ENCODE results near the gene ORC5.
"Not testable (repeated sequence)": the region's sequence is repeated elsewhere in the genome, so short reads cannot be mapped to it uniquely, and the experiment has no call there.

The ORC5 gene

DNA sequence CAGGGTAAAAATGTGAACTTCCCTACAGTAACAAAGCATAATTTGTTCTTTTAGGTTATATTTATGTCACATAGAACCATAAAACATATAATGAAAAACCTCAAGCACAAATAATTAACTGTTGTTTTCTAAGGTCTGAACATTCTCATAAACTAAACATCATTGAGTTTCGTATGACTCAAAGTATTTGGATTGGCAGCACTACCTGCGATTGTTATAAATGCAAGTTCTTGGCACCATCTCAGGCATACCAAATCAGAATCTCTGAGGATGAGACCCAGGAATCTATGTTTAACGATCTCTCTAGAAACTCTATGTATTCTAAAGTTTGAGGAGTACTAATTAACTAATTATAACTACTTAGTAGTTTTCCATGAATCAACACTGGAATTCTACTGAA, 22.5 kb downstream of the ORC5 start:
- Histone ChIP-seq H3K27ac (ENCODE audit: low read depth, low read length) (no peak overlapping the region), H3K36me3 (ENCODE audit: low read length) (peaks cover 89% of the 10 kb centered on the region), H2AFZ (ENCODE audit: low read depth, low read length, severe bottlenecking) (no peak overlapping the region), H3K9me3 (ENCODE audit: insufficient read depth, low read length) (peaks cover 13% of the 10 kb centered on the region; the same call in 1 of the 2 replicates), H3K79me2 (ENCODE audit: insufficient read depth, low read length) (peaks cover 9% of the 10 kb centered on the region; the same call in 1 of the 2 replicates), H3K4me2 (ENCODE audit: low read depth, low read length, poor library complexity, severe bottlenecking) (no peak overlapping the region), H3K9ac (ENCODE audit: low read length) (no peak overlapping the region), H3K9me2 (replicated peaks; ENCODE audit: insufficient read depth, low read length) (no peaks in the 10 kb centered on the region), H3K4me3 (ENCODE audit: insufficient read depth, low read length, poor library complexity, severe bottlenecking) (no peak overlapping the region), H4K20me1 (ENCODE audit: low read depth, low read length) (no peaks in the 10 kb centered on the region), H3F3A (ENCODE audit: insufficient read depth) (no peaks in the 10 kb centered on the region), H3K27me3 (ENCODE audit: low read length) (no peaks in the 10 kb centered on the region)
- no peak for TF ChIP-seq EZH2phosphoT487 (conservative IDR thresholded peaks at IDR 0.05; ENCODE audit: low read length)
- TF ChIP-seq, protein P1, sequence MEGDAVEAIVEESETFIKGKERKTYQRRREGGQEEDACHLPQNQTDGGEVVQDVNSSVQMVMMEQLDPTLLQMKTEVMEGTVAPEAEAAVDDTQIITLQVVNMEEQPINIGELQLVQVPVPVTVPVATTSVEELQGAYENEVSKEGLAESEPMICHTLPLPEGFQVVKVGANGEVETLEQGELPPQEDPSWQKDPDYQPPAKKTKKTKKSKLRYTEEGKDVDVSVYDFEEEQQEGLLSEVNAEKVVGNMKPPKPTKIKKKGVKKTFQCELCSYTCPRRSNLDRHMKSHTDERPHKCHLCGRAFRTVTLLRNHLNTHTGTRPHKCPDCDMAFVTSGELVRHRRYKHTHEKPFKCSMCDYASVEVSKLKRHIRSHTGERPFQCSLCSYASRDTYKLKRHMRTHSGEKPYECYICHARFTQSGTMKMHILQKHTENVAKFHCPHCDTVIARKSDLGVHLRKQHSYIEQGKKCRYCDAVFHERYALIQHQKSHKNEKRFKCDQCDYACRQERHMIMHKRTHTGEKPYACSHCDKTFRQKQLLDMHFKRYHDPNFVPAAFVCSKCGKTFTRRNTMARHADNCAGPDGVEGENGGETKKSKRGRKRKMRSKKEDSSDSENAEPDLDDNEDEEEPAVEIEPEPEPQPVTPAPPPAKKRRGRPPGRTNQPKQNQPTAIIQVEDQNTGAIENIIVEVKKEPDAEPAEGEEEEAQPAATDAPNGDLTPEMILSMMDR (IDR thresholded peaks at IDR 0.05; ENCODE audit: insufficient read depth, low read length, poor library complexity, severe bottlenecking) = no peak

DNA sequence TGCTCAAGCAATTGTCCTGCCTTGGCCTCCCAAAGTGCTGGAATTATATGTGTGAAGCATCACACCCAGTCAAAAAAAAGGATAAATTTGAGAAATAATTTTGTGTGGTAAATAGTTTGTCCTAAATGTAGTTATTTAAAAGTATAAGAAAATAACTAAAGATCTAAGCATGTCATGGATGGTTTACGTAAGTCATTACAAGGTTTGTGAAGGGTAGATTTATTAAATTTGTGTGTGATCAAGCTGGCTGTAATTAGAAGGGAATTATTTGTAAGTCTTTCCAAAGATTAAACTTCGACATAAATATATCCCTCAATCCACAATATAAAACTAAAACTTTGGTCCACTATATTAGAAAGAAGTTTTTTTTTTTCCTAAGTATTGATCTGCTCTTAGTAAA, 28.6 kb downstream of the ORC5 start:
- Histone ChIP-seq H3K27me3 (ENCODE audit: low read length) (no peaks in the 10 kb centered on the region), H3K9me2 (replicated peaks; ENCODE audit: insufficient read depth, low read length) (no peaks in the 10 kb centered on the region), H3F3A (ENCODE audit: insufficient read depth) (no peaks in the 10 kb centered on the region), H3K9ac (ENCODE audit: low read length) (no peak overlapping the region), H2AFZ (ENCODE audit: low read depth, low read length, severe bottlenecking) (no peak overlapping the region), H3K36me3 (ENCODE audit: low read length) (peaks cover 58% of the 10 kb centered on the region), H4K20me1 (ENCODE audit: low read depth, low read length) (no peaks in the 10 kb centered on the region), H3K27ac (ENCODE audit: low read depth, low read length) (no peak overlapping the region), H3K79me2 (ENCODE audit: insufficient read depth, low read length) (no peaks in the 10 kb centered on the region), H3K4me2 (ENCODE audit: low read depth, low read length, poor library complexity, severe bottlenecking) (no peak overlapping the region), H3K4me3 (ENCODE audit: insufficient read depth, low read length, poor library complexity, severe bottlenecking) (no peak overlapping the region), H3K9me3 (ENCODE audit: insufficient read depth, low read length) (peaks cover 33% of the 10 kb centered on the region; the same call in 1 of the 2 replicates)
- TF ChIP-seq EZH2phosphoT487 (conservative IDR thresholded peaks at IDR 0.05; ENCODE audit: low read length) = no peak
- TF ChIP-seq, protein P1 (IDR thresholded peaks at IDR 0.05; ENCODE audit: insufficient read depth, low read length, poor library complexity, severe bottlenecking) = no peak

DNA sequence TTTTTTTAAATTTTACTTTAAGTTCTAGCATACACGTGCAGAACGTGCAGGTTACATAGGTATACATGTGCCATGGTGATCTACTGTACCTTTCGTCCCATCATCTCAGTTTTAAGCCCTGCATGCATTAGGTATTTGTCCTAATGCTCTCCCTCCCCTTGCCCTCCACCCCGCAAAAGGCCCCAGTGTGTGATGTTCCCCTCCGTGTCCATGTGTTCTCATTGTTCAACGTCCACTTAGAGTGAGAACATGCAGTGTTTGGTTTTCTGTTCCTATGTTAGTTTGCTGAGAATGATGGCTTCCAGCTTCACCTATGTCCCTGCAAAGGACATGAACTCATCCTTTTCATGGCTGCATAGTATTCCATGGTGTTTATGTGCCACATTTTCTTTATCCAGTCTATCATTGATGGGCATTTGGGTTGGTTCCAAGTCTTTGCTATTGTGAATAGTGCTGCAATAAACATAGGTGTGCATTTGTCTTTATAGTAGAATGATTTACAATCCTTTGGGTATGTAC, 30.2 kb downstream of the ORC5 start:
- H2AFZ ChIP-seq (ENCODE audit: low read depth, low read length, severe bottlenecking); H3K4me2 ChIP-seq (ENCODE audit: low read depth, low read length, poor library complexity, severe bottlenecking); H3K27me3 ChIP-seq (ENCODE audit: low read length); H3K27ac ChIP-seq (ENCODE audit: low read depth, low read length); H3K9me2 ChIP-seq (replicated peaks; ENCODE audit: insufficient read depth, low read length); H3K9ac ChIP-seq (ENCODE audit: low read length); H3F3A ChIP-seq (ENCODE audit: insufficient read depth); H3K4me3 ChIP-seq (ENCODE audit: insufficient read depth, low read length, poor library complexity, severe bottlenecking); H4K20me1 ChIP-seq (ENCODE audit: low read depth, low read length); H3K79me2 ChIP-seq (ENCODE audit: insufficient read depth, low read length): not testable (repeated sequence)
- H3K9me3 ChIP-seq (ENCODE audit: insufficient read depth, low read length) = peaks cover 28% of the 10 kb centered on the region; the same call in 1 of the 2 replicates
- peaks cover 44% of the 10 kb centered on the region for H3K36me3 ChIP-seq (ENCODE audit: low read length)

DNA sequence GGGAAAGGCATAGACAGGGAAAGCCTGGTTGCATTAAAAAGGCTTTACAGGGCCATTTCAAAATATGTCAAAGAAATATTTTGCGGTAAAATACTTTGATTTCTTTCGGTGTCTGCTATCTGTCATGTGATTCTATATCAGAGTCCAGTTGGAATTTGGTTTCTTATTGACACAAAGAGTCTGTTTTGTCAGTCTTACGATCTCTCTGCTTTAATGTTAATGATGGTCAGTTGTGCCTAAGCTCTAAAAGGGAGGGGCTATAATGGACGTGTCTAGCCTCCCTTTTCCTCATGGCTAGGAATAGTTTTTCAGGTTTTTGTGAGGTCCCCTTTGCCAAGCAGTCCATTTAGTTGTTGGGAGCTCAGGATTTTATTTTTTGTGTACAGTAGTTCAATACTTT, 31.5 kb downstream of the ORC5 start:
- H3K9me3 ChIP-seq (ENCODE audit: insufficient read depth, low read length) = peaks cover 23% of the 10 kb centered on the region; the same call in 1 of the 2 replicates
- H3K4me2 ChIP-seq (ENCODE audit: low read depth, low read length, poor library complexity, severe bottlenecking) = no peak overlapping the region
- TF ChIP-seq, protein P1 (IDR thresholded peaks at IDR 0.05; ENCODE audit: insufficient read depth, low read length, poor library complexity, severe bottlenecking) = no peak
- no peak for TF ChIP-seq EZH2phosphoT487 (conservative IDR thresholded peaks at IDR 0.05; ENCODE audit: low read length)
- no peaks in the 10 kb centered on the region for H3K27me3 ChIP-seq (ENCODE audit: low read length)
- H2AFZ ChIP-seq (ENCODE audit: low read depth, low read length, severe bottlenecking) = no peak overlapping the region
- H3K36me3 ChIP-seq (ENCODE audit: low read length) = peaks cover 38% of the 10 kb centered on the region
- H4K20me1 ChIP-seq (ENCODE audit: low read depth, low read length) = no peaks in the 10 kb centered on the region
- no peaks in the 10 kb centered on the region for H3K9me2 ChIP-seq (replicated peaks; ENCODE audit: insufficient read depth, low read length)
- H3F3A ChIP-seq (ENCODE audit: insufficient read depth) = no peaks in the 10 kb centered on the region
- H3K4me3 ChIP-seq (ENCODE audit: insufficient read depth, low read length, poor library complexity, severe bottlenecking) = no peak overlapping the region
- H3K27ac ChIP-seq (ENCODE audit: low read depth, low read length) = no peak overlapping the region
- H3K79me2 ChIP-seq (ENCODE audit: insufficient read depth, low read length) = no peaks in the 10 kb centered on the region
- H3K9ac ChIP-seq (ENCODE audit: low read length) = no peak overlapping the region

Data from SU-DHL-6 (cell line).